ENCODE results near the gene SMG9.
"Not testable (repeated sequence)": the region's sequence is repeated elsewhere in the genome, so short reads cannot be mapped to it uniquely, and the experiment has no call there.

The SMG9 gene

DNA sequence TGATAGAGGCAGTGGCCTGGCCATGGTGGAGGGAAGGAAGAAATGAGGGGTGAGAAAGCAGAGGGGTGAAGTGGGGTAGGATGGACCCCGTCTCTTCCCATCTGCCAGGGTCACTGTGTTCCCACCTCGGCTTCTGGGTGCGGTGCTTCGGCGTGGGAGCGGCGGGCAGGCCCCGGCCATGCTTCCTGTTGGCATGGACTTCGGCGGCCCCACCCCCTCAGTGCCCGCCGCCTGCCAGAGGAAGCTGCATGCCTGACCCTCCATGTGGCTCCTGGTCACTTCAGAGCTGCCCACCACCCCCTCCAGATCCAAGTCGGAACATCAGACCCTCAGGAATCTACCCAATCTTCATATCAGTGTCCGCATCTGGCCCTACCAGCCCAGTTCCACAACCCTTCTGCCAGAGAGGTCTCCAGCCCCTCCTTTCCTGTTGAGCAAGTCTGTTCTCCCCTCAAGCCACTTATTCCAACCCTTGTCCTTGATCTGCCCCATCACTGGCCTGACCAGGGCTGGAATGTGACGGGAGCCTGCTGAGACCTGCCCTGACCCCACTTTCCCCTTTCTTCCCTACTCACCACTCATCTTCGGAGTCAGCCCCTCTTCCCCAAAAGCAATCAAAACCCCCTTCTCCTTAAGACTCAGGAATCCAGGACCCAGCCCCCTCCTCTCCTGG lies 24.5 kb upstream of the SMG9 start:
- Histone ChIP-seq H3K9me3 (no peaks in the 10 kb centered on the region), H3K36me3 (no peaks in the 10 kb centered on the region), H3K4me3 (ENCODE audit: low read depth in 1 of 2, low read length in 1 of 2) (peak overlapping the region in 1 of 2 experiments; percentile 40), H3K4me1 (ENCODE audit: control insufficient read depth in 1 of 2, insufficient read depth in 1 of 2, low read depth in 1 of 2, low read length in 1 of 2) (peaks cover 64 to 70% of the 10 kb centered on the region in 2 experiments), H3K27ac (peak overlapping the region; percentile 80), H3K27me3 (no peaks in the 10 kb centered on the region)
- TF ChIP-seq, protein P1, sequence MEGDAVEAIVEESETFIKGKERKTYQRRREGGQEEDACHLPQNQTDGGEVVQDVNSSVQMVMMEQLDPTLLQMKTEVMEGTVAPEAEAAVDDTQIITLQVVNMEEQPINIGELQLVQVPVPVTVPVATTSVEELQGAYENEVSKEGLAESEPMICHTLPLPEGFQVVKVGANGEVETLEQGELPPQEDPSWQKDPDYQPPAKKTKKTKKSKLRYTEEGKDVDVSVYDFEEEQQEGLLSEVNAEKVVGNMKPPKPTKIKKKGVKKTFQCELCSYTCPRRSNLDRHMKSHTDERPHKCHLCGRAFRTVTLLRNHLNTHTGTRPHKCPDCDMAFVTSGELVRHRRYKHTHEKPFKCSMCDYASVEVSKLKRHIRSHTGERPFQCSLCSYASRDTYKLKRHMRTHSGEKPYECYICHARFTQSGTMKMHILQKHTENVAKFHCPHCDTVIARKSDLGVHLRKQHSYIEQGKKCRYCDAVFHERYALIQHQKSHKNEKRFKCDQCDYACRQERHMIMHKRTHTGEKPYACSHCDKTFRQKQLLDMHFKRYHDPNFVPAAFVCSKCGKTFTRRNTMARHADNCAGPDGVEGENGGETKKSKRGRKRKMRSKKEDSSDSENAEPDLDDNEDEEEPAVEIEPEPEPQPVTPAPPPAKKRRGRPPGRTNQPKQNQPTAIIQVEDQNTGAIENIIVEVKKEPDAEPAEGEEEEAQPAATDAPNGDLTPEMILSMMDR (IDR thresholded peaks at IDR 0.05) = no peak

DNA sequence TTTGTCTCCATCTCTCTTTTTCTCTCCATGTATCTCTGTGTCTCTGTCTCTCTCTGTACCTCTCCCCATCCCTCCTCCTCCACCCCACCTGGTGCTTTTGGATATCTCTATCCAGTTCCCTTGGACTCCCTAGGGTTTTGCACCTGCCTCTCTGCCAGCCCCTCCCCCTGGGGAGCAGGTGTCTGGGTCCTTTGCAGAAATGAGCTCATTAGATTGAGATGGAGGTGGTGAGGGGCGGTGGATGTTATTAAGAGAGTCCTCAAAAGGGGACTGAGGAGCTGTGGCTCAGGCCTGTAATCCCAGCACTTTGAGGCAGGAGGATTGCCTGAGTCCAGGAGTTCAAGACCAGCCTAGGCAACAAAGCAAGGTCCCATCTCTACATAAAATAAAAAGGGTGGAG lies 23.9 kb upstream of the SMG9 start:
- TF ChIP-seq, protein P1 (IDR thresholded peaks at IDR 0.05) = no peak
- peak overlapping the region in 1 of 2 experiments; percentile 40 for H3K4me3 ChIP-seq (ENCODE audit: low read depth in 1 of 2, low read length in 1 of 2)
- H3K36me3 ChIP-seq = no peaks in the 10 kb centered on the region
- peaks cover 68 to 76% of the 10 kb centered on the region in 2 experiments for H3K4me1 ChIP-seq (ENCODE audit: control insufficient read depth in 1 of 2, insufficient read depth in 1 of 2, low read depth in 1 of 2, low read length in 1 of 2)
- H3K27ac ChIP-seq = peak overlapping the region; percentile 80
- no peaks in the 10 kb centered on the region for H3K9me3 ChIP-seq
- H3K27me3 ChIP-seq = no peaks in the 10 kb centered on the region

DNA sequence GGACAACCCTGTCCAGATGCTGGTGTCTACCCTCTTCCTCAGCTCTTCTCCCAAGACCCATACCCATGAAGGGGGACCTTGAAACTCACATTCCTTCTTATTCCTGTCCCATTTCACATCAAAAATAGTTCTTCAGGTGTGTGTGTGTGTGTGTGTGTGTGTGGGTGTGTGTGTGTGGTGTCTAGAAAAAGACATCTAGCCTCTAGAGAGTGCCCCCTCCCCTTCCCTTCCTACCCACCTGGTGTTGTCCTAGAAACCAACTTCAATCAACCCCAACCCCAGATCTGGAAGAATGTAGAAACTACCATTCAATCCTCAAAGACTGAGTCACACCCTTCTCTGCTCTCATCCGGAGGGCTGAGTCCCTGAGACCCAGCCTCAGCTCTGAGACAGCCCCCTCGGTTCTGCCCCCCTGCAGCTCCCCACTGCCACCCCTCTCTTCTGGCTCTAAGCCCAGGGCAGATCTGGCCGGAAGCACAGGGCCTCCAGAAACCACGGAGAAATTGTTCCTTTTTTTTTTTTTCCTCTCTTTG lies 22.5 kb upstream of the SMG9 start:
- H3K27me3 ChIP-seq = no peaks in the 10 kb centered on the region
- H3K36me3 ChIP-seq = no peaks in the 10 kb centered on the region
- peak overlapping the region; percentile 43 to 54 for H3K4me3 ChIP-seq (ENCODE audit: low read depth in 1 of 2, low read length in 1 of 2)
- peak overlapping the region; percentile 80 for H3K27ac ChIP-seq
- H3K4me1 ChIP-seq (ENCODE audit: control insufficient read depth in 1 of 2, insufficient read depth in 1 of 2, low read depth in 1 of 2, low read length in 1 of 2) = peaks cover 78 to 79% of the 10 kb centered on the region in 2 experiments
- TF ChIP-seq, protein P1 (IDR thresholded peaks at IDR 0.05) = no peak
- H3K9me3 ChIP-seq = no peaks in the 10 kb centered on the region

DNA sequence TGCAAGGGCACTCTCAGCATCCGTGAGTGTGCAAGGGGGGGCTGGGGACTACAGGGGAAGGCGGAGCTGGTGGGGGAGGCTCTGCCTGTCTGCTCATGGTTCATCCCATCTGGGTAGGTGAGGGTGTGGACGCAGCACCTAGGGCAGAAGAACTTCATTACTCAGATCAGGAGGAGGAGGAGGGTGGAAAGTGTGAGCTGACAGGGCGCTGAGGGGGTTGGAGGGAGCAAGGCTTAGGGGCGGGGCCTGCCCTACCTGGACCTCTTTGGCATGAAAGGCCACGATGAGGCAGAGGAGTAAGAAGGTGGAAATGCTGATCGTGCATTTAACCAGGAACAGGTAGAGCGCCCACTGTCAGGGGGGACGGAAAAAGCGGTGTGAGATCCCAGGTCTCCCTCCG lies 21.5 kb upstream of the SMG9 start:
- peaks cover 78 to 81% of the 10 kb centered on the region in 2 experiments for H3K4me1 ChIP-seq (ENCODE audit: control insufficient read depth in 1 of 2, insufficient read depth in 1 of 2, low read depth in 1 of 2, low read length in 1 of 2)
- H3K36me3 ChIP-seq = no peaks in the 10 kb centered on the region
- TF ChIP-seq, protein P1 (IDR thresholded peaks at IDR 0.05) = no peak
- no peaks in the 10 kb centered on the region for H3K9me3 ChIP-seq
- peak overlapping the region; percentile 80 for H3K27ac ChIP-seq
- no peak overlapping the region for H3K4me3 ChIP-seq (ENCODE audit: low read depth in 1 of 2, low read length in 1 of 2)
- no peaks in the 10 kb centered on the region for H3K27me3 ChIP-seq

DNA sequence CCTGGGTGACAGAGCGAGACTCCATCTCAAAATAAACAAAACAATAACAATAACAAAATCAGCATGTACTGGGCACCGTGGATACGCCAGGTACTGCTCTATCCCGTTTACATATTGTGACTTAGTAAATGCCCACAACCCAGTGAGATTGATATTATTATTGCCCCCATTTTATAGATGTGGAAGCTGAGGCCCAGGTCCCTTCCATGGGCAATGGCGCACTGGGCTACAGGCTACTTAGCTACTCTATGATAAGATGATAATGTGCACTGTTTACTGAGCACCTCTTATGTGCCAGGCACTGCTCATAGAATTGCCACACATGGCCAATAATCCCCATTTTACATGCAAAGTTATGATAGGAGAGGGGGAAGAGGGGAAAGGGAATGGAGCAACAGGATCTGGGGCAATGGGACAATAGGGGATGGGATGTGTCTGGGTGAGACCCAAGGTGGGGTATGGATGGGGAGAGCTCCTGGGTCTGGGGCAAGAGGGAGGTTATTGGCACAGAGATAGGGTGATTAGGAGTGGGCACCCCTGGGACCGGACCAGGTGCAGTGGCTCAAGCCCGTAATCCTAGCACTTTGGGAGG lies 20.6 kb upstream of the SMG9 start:
- Histone ChIP-seq H3K4me1 (ENCODE audit: control insufficient read depth in 1 of 2, insufficient read depth in 1 of 2, low read depth in 1 of 2, low read length in 1 of 2) (peaks cover 81 to 84% of the 10 kb centered on the region in 2 experiments), H3K9me3 (no peaks in the 10 kb centered on the region), H3K27ac (peak overlapping the region; percentile 25), H3K4me3 (ENCODE audit: low read depth in 1 of 2, low read length in 1 of 2) (no peak overlapping the region), H3K27me3 (no peaks in the 10 kb centered on the region), H3K36me3 (no peaks in the 10 kb centered on the region)
- TF ChIP-seq, protein P1 (IDR thresholded peaks at IDR 0.05) = no peak

DNA sequence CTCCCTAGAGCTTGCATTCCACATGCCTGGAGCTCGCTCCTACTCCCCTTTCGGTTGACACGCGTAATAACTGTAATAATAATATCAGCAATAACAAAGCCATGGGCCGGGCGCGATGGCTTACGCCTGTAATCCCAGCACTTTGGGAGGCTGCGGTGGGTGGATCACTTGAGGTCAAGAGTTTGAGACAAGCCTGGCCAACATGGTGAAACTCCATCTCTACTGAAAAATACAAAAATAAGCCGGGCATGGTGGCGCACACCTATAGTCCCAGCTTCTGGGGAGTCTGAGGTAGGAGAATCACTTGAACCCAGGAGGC lies 20.1 kb upstream of the SMG9 start:
- Histone ChIP-seq H3K4me1 (ENCODE audit: control insufficient read depth in 1 of 2, insufficient read depth in 1 of 2, low read depth in 1 of 2, low read length in 1 of 2) (peaks cover 81 to 86% of the 10 kb centered on the region in 2 experiments), H3K4me3 (ENCODE audit: low read depth in 1 of 2, low read length in 1 of 2) (peak overlapping the region in 1 of 2 experiments; percentile 18)
- not testable (repeated sequence) for H3K27ac ChIP-seq, H3K27me3 ChIP-seq, H3K36me3 ChIP-seq, H3K9me3 ChIP-seq
